Mammary epithelial cell (primary cell): Measurements from ENCODE around the gene CPNE5.

ENCODE experiments used
- CTCF ChIP-seq, 2 donors: IDR thresholded peaks in 1 of 2; conservative IDR thresholded peaks in 1 of 2; 2 replicates each; pipeline ENCODE4 v1.5.1; 2011 to 2012; ENCODE audit warnings: inconsistent platforms in 2 of 2, low read length in 2 of 2, mild to moderate bottlenecking in 2 of 2, control low read depth in 1 of 2, low read depth in 1 of 2; ENCODE audit not compliant: insufficient read depth in 1 of 2; ENCODE audit errors: extremely low read depth in 1 of 2
- EZH2 ChIP-seq: IDR thresholded peaks from 2 replicates; pipeline ENCODE4 v1.6.1; 2012; ENCODE audit warnings: low read length, inconsistent platforms, borderline replicate concordance

- TF ChIP-seq EZH2 = no peak
- no peak for TF ChIP-seq CTCF (conservative IDR thresholded peaks at IDR 0.05 in 1 of 2, IDR thresholded peaks at IDR 0.05 in 1 of 2; ENCODE audit: extremely low read depth in 1 of 2, insufficient read depth in 1 of 2, low read depth in 1 of 2, low read length in 2 of 2)
These were observed 45.1 kb downstream of the CPNE5 start for GRCh38 chr6:36793913-36794712.
